HCT116 (cell line): ENCODE measurements around the gene CMTM8.

ENCODE experiments used
- CTCF ChIP-seq, 3 experiments: fragments of 200-600 bp in 1 of 3; sonication (generic) in 1 of 3; IDR thresholded peaks in 2 of 3; conservative IDR thresholded peaks in 1 of 3; 2 replicates each; pipeline ENCODE4 v1.5.1; 2012 to 2017; ENCODE audit warnings: low read depth in 2 of 3, low read length in 2 of 3, antibody characterized with exemption in 1 of 3, borderline replicate concordance in 1 of 3, control low read depth in 1 of 3, mild to moderate bottlenecking in 1 of 3, mixed read lengths in 1 of 3, mixed run types in 1 of 3, moderate library complexity in 1 of 3; ENCODE audit not compliant: insufficient read depth in 1 of 3
- FOSL1 ChIP-seq: IDR thresholded peaks from 2 replicates; pipeline ENCODE4 v1.6.1; 2012; ENCODE audit warnings: low read depth

GRCh38 chr3:32401556-32402081 lies 163.1 kb downstream of the CMTM8 start:
- TF ChIP-seq FOSL1 (no peak), CTCF (IDR thresholded peaks at IDR 0.05 in 2 of 3, conservative IDR thresholded peaks at IDR 0.05 in 1 of 3; ENCODE audit: borderline replicate concordance in 1 of 3, insufficient read depth in 1 of 3, low read depth in 2 of 3, low read length in 2 of 3) (no peak)
